Activated CD4-positive, alpha-beta T cell treated with anti-CD3 and anti-CD28 coated beads, Interleukin-2, Interleukin-6, amounts not matched to agents 100 ng/mL and 50 ng/mL, durations not matched to agents 16 hours and 8 hours (primary cell): ENCODE results near the gene KCNK5.
A peak's percentile ranks its signal among the peaks of the same experiment; 100 is the strongest.

Experiments
- DNase-seq: peaks from one replicate; pipeline ENCODE4 v3.0.0-alpha.2; 2020

Gene KCNK5

GRCh38 chr6:39240155-39240757 lies 11.0 kb upstream of the KCNK5 start:
- DNase-seq, result no peak

DNA sequence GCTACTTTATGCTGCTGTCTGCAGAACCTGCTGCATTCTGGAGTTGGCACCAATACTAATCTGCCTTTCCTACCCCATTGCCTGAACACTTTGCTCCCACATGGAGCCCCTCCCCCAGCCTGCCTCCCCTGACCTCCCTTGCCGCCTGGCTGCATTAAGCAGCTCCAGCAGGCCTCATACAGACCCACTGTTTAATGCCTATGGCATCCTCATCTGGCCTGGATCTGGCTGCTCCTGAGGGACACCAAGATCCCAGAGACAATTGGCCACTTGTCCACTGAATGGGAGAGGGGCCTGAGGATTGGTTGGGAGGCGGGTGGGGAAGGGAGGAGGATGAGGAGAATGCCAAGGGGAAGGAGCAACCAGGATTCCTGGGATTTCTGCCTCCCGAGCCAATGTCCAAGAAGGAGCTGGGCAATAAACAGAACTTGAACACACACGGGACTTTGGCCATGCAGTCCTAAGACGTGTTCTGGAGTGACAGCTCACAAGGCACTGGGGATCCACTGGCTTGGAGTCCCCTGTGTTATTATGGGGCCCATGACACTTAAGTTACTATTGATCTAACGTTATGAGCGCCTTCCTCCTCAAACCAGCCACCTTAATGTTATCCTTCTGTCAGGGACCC lies 10.4 kb upstream of the KCNK5 start:
- DNase-seq, result no peak

GRCh38 chr6:39236742-39237141 lies 7.5 kb upstream of the KCNK5 start:
- no peak for DNase-seq

GRCh38 chr6:39233333-39233732 lies 4.1 kb upstream of the KCNK5 start:
- DNase-seq, result no peak

DNA sequence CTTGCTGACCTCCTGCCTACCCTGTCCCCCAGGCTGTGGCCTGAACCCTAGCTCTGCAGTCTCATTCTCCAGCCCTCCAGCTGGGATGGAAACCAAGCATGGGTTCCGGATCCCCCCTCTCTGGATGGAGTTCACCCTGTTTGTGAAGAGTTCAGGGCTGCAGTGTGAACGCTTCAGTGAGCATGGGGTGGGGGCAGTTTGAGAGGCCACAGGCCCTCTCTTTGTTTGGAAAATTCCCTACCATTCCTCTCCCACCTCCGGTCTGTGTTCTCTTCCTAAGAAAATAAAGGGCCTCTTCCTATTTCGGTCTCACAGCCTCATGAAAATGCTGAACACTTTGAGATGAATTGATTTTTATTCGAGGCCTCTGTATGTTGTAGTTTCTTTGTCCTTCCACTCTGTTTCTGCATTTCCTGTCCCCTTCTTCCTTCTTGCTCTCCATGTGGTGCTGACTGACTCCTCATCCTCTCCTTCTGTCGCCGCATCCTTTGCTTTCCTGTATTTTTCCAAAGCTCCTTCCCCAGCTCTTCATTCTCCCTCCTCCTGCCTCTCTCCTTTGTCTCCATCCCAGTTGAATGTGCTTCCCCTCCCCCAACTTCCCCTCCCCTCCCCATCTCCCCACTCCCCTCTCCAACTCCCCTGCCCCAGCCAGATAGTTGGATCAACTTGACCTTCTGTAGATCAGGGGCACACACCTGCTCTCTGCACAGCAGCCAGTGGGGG lies 2.4 kb upstream of the KCNK5 start:
- no peak for DNase-seq

DNA sequence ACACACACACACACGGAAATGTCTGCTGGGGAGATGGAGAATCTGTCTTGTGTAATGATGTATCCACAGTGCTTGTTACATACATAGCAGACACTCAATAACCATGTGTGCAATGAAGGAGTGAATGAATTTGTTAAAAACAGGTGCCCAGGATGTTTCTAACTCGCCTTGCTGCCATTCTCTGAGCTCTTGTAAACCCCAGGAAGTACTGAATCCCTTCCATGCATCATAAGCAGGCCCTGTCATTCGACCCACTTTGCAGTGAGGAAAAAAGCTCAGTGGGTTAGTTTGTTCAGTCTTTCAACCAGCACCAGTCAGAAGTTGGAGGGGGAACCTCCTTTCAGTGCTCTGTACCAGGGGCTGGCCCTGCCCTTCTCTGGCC lies 1.4 kb upstream of the KCNK5 start:
- DNase-seq, result no peak

- peak; percentile 56 for DNase-seq
These were observed 934 bp downstream of the KCNK5 start for GRCh38 chr6:39228111-39228971.

GRCh38 chr6:39227476-39227875 lies 1.8 kb downstream of the KCNK5 start:
- peak; percentile 13 for DNase-seq

DNA sequence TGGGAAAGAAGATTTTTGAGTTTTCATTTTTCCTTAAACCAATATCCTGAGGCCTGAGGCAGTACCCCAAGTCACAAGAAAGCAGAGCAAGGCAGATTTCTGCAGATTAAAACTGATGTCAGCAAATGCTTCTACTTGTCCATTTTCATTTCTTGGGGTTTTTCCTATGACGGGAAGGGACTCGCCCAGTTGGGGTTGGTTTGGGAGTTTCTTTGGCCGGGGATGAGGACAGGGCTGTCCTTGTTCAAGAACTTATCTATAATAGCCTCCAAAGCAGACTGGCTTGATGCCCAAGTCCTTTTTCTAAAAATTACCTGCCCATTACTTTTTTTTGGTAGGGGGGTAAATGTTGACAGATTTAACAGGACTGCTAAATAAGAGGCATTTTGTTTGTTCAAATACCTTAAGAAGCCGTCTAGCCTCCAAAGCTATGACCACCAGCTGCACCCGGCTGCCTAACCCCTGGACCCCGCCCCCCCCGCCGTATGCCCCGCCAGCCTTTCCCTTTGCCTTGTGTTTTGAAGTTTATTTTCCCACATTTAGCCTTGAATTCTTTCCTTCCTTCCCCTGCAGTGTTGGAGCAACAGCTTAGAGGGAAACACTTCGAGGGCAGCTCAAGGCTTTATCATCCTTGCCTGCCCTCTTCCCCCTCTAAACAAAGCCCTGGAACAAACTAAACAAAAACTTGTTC lies 2.5 kb downstream of the KCNK5 start:
- DNase-seq, result no peak

DNA sequence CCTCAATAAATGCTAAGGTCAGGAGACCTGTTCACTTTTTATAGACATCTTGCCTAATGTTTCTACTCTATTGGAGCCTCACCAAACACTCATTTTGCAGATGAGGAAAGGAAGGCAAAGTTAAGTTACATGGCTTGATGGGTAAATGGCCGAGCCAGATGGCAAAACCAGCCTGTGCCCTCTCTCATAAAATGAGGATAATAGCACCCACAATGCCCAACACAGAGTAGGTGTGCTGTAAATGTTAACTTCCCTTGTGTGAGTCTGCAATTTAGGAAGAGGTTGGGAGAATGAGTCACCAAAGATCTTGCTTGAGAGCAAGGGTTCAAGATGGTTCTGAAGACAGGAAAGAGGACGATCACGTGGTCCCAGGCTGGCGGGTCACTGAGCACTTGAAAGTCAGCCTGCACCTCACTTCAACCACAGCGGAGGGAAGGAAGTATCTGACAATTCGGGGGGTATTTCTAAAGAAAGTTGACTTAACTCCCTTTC lies 3.3 kb downstream of the KCNK5 start:
- peak; percentile 82 for DNase-seq

- DNase-seq, result no peak
These were observed 3.7 kb downstream of the KCNK5 start for GRCh38 chr6:39225543-39225942.

DNA sequence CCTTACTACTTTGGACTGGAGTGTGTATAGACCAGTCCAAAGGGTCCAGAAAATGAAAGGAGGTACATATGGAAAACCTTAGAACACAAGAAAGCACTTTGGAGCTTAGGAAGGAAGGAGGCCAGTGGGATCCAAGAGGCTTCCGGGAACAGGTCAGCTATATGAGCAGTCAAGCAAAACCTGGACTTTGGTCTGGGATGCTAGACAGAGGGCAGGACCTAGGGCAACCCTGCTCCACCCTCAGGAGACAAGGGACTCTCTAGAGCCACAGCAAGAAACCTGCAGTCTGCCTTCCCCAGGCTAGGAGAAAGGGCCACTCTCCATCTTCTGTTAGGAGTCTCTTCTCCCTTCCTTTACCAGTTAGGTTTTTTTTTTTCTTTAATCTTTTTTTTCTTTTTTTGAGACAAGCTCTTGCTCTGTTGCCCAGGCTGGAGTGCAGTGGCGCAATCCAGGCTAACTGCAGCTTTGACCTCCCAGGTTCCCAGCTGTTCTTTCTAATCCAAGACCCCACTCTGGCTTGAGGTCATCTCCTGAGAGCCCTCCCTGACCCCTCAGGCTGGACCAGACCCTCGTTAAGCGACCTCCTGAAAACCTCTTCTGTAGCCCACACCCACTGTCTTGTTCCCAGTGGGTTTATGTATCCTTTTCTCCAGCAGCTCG lies 4.6 kb downstream of the KCNK5 start:
- DNase-seq, result no peak

- no peak for DNase-seq
These were observed 5.3 kb downstream of the KCNK5 start for GRCh38 chr6:39224011-39224410.

DNA sequence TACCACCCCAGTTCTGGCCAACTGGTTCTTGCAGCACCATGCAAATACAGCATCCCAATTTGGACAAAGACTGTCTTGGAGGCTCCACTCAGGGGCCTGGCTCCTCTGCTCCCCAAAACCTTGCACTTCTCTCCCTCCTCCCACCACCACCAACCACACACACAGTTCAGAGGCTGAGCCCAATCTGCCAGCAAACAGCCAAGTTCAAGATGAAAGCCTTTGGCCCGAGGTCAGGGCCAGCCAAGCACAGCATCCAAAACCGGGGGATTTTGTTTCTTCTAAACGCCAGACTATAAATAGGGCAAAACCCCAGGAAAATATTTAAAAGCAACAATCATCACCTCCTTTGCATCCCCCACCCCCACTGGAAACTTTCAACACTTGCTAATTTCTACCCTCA lies 5.7 kb downstream of the KCNK5 start:
- DNase-seq, result no peak

GRCh38 chr6:39223061-39223460 lies 6.2 kb downstream of the KCNK5 start:
- no peak for DNase-seq

GRCh38 chr6:39221779-39222641 lies 7.3 kb downstream of the KCNK5 start:
- DNase-seq, result no peak

DNA sequence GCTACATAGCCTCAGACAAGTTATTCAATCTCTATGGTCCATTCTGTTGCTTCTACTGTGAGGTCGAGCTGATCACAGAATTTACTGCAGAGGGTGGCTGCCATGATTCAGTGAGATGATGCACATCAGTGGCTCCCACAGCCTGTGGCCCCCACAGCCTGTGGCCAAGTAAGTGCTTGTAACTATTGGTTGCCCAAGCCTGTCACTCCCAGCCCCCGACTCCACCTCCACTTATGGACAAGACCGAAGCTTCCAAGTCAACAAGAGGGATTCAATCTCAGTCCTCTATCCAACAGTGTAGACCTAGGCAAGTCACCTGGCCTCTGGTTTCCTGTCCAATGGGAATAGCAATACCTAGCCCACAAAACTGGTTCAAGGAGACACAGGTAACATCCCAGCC lies 8.2 kb downstream of the KCNK5 start:
- DNase-seq, result no peak

- peak; percentile 20 for DNase-seq
These were observed 10.3 kb downstream of the KCNK5 start for GRCh38 chr6:39218868-39219567.

- DNase-seq, result no peak
These were observed 12.0 kb downstream of the KCNK5 start for GRCh38 chr6:39217177-39217864.

DNA sequence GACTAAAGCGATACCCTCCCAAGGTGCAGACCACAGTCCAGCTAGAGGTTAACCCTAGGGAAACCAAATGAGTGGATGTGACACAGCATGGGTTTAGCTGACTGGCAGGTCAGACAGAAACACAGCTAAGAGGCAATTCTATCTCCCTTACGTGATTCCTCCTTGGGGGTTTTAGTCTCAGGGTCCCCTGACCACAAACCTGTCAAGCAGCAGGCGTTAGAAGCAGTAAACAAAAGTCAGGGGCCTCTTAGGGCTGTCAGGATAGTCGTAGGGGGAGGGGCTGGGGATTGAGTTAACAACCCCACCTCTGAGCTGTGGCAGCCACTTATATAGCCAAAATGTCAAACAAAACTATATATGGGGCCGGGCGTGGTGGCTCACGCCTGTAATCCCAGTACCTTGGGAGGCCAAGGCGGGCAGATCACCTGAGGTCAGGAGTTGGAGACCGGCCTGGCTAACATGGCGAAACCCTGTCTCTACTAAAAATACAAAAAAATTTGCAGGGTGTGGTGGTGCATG lies 13.6 kb downstream of the KCNK5 start:
- no peak for DNase-seq
